SK-N-MC (cell line): ENCODE data around the gene DZIP1.
"Not testable (repeated sequence)": the region's sequence is repeated elsewhere in the genome, so short reads cannot be mapped to it uniquely, and the experiment has no call there.

ENCODE experiments used
- DNase-seq: peaks from one replicate; pipeline ENCODE4 v3.0.0-alpha.2; 2011; ENCODE audit warnings: low read depth, low spot score
- H3K27ac ChIP-seq: fragments of 200-600 bp; sonication (generic); 2 replicates; pipeline ENCODE4 v1.5.1; 2016; ENCODE audit warnings: mixed run types
- H3K36me3 ChIP-seq: fragments of 200-600 bp; sonication (generic); 2 replicates; pipeline ENCODE4 v1.6.1; 2017; ENCODE audit warnings: antibody characterized with exemption, low read length, mixed read lengths; ENCODE audit not compliant: insufficient read depth
- H3K4me3 ChIP-seq: fragments of 200-600 bp; sonication (generic); 2 replicates; pipeline ENCODE4 v1.5.1; 2016
- H3K9ac ChIP-seq: fragments of 200-600 bp; sonication (generic); 2 replicates; pipeline ENCODE4 v1.8.0; 2017; ENCODE audit warnings: mixed run types, mixed read lengths; ENCODE audit not compliant: insufficient read length
- H3K9me3 ChIP-seq: fragments of 200-600 bp; sonication (generic); 2 replicates; pipeline ENCODE4 v1.6.1; 2017; ENCODE audit warnings: low read depth, mild to moderate bottlenecking, antibody characterized with exemption, low read length, moderate library complexity, mixed read lengths
- EZH2 ChIP-seq: fragments of 200-600 bp; sonication (generic); IDR thresholded peaks from one replicate; pipeline ENCODE4 v1.6.1; 2017; ENCODE audit warnings: antibody characterized with exemption
- FOXP2 ChIP-seq: optimal IDR thresholded peaks from 2 replicates; pipeline ENCODE3; 2011; ENCODE audit warnings: mild to moderate bottlenecking, moderate library complexity; ENCODE audit not compliant: insufficient read depth; ENCODE audit errors: extremely low read length, control extremely low read depth
- POLR2AphosphoS5 ChIP-seq: IDR thresholded peaks from 2 replicates; pipeline ENCODE4 v1.6.1; 2012; ENCODE audit warnings: mild to moderate bottlenecking, low read depth, low read length, borderline replicate concordance

DZIP1 gene

DNA sequence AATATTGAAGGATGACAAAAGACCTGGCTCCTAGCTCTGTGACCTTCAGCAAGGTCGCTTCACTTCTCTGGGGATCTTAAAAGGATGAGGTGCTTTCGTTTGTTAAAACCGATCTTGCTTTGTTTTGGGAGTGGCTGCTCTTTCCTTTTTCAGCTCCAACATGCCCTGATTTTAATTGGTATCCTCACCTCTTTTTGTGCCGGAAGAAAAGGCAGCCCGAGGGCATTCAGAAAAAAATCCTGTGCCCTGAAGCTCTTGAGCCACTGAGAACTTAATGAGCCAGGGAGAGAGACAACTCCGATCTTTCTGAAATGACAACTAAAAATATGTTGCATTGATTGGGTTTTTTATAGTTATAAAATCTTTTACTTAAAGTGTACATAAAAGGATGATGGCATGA lies 72.6 kb downstream of the DZIP1 start:
- H3K27ac ChIP-seq = no peak overlapping the region
- TF ChIP-seq FOXP2 (no peak), EZH2 (no peak), POLR2AphosphoS5 (no peak)
- no peaks in the 10 kb centered on the region for H3K36me3 ChIP-seq
- H3K9me3 ChIP-seq = no peaks in the 10 kb centered on the region
- no peak for DNase-seq
- H3K9ac ChIP-seq = no peak overlapping the region
- H3K4me3 ChIP-seq = no peak overlapping the region

DNA sequence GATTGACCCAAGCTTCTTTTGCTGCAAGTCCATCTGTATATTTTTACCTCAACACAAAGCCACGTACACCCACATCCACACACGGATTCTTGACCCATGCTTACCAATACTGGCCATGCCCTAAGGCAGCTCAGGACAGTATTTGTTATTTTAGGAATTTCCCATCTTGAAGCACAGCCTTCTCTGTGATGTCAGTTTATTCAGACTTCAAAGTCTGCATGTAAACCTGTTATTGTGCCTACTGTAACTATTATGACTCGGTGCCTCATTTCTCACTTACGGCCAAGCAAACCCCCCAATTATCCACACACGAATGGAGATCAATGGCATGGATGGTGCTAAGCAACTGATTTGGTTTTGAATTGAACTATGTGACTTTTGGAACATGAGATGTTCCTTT lies 74.5 kb downstream of the DZIP1 start:
- DNase-seq = no peak

DNA sequence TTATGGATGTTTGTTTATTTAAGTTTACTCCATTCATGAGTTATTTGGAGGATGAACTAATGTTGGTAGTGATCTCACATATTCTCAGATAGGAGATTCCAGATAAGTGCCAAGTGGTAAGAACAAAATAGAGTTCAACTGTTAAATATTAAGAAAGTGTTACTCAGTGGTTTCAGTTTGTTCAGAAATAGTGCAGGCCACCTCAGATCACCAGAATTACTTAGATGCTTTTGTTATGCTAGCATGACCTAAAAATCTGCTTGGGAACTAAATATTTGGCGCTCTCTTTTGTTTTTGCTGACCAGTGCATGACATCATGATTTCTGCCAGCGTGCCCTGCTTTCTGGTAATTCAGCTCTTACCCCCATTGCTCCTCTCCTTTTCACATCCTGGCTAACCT lies 76.4 kb downstream of the DZIP1 start:
- no peak for TF ChIP-seq FOXP2

More for the DNA sequence above, 74.5 kb downstream of the DZIP1 start:
- no peaks in the 10 kb centered on the region for H3K9me3 ChIP-seq
- no peak for TF ChIP-seq POLR2AphosphoS5
- no peak for TF ChIP-seq FOXP2
- no peak for TF ChIP-seq EZH2
- no peak overlapping the region for H3K4me3 ChIP-seq
- no peak overlapping the region for H3K27ac ChIP-seq
- no peaks in the 10 kb centered on the region for H3K36me3 ChIP-seq
- H3K9ac ChIP-seq = no peak overlapping the region

DNA sequence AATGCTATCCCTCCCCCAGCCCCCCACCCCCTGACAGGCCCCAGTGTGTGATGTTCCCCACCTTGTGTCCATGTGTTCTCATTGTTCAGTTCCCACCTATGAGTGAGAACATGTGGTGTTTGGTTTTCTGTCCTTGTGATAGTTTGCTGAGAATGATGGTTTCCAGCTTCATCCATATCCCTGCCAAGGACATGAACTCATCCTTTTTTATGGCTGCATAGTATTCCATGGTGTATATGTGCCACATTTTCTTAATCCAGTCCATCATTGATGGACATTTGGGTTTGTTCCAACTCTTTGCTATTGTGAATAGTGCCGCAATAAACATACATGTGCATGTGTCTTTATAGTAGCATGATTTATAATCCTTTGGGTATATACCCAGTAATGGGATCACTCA lies 78.7 kb downstream of the DZIP1 start:
- H3K9ac ChIP-seq, H3K9me3 ChIP-seq, H3K36me3 ChIP-seq, H3K27ac ChIP-seq, H3K4me3 ChIP-seq, DNase-seq: not testable (repeated sequence)

More for the DNA sequence above, 76.4 kb downstream of the DZIP1 start:
- no peak overlapping the region for H3K27ac ChIP-seq
- no peaks in the 10 kb centered on the region for H3K9me3 ChIP-seq
- DNase-seq = no peak
- no peaks in the 10 kb centered on the region for H3K36me3 ChIP-seq
- H3K4me3 ChIP-seq = no peak overlapping the region
- H3K9ac ChIP-seq = no peak overlapping the region

DNA sequence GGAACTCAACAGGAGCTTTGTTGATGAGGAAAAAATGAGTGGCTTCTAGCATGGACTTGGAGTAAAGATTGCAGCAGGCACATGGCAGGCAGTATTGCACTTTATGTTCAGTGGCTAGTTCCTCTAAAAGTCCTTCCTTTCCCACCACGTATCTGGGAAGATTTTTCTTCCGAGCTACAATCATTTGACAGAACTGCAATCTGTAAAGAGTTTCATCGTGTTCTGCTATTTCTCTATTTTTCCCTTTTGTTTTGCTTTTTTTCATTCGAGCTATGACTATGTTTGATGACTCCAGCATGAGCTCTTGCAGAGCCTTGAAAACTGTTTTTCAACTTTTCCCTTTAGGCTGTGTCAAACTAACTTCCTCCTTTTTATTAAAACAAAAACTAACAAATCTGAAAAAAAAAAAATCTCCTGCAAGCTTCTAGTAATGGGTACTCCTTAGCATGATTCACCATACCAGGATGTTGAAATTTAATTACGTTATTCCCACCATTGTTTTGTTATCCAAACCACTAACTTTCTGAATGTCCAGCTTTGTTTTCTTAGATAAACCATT lies 79.7 kb downstream of the DZIP1 start:
- DNase-seq = no peak
- Histone ChIP-seq H3K9ac (no peak overlapping the region), H3K36me3 (no peaks in the 10 kb centered on the region), H3K27ac (no peak overlapping the region), H3K9me3 (no peaks in the 10 kb centered on the region), H3K4me3 (no peak overlapping the region)
- no peak for TF ChIP-seq EZH2
- TF ChIP-seq POLR2AphosphoS5 = no peak
- no peak for TF ChIP-seq FOXP2

DNA sequence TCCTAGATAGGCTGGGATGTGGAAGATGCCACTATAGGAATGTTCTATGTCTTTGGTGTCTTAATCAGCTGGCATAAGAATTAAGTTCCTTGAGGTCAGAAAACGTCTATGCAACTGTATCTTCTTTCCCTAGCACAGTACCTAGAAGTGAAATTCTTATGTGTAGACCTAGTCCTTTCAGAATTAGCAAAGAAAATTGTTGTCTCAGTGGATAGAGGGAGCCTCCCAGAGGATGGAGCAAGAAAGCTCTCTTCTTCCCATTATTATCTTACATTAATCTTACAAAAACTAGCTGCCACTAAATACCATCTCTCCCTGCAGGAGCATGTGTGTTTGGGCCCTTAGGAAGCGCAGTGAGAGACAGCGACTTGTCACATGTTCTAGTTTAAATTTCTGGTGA lies 80.4 kb downstream of the DZIP1 start:
- Histone ChIP-seq H3K9me3 (no peaks in the 10 kb centered on the region), H3K4me3 (no peak overlapping the region), H3K36me3 (no peaks in the 10 kb centered on the region), H3K27ac (no peak overlapping the region), H3K9ac (no peak overlapping the region)
- no peak for DNase-seq
- TF ChIP-seq FOXP2 (no peak), POLR2AphosphoS5 (no peak), EZH2 (no peak)

DNA sequence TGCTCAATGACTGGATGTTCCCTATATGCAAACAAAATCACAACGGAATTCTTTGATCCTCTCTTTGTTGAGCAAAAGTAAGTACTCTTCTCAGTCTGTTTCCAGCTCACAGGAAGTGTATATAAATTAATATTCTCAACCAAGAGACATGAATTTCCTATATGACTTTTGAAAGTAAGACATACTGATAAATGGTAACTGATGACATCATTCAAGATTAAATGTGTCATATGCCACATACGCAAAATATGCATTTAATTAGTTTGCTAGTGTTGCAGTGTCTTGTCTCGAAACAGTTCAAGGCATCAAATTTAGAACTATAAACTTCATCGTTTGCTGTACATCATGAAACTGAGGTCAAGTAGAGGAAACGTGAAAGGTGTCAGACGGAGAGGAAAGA lies 84.1 kb downstream of the DZIP1 start:
- Histone ChIP-seq H3K4me3 (no peak overlapping the region), H3K27ac (no peak overlapping the region), H3K9me3 (no peaks in the 10 kb centered on the region), H3K9ac (no peak overlapping the region), H3K36me3 (no peaks in the 10 kb centered on the region)
- no peak for DNase-seq
- no peak for TF ChIP-seq EZH2

DNA sequence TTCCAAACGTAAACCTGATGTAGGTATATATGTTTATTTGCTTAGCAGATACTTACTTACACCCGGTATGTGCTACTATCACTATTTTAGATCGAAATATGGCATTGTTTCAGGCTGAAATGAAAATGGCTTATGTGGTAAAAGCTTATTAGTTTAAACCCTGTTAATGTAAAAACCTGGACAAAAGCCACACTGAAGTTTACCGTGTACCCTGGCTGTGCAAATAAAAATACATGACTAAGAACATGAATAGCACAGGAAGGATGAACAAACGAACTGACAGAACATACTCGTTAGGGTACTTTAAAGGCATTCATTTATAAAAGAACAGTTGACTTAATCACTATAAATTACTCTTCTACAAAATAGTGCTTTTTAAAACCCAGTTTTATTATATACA lies 85.4 kb downstream of the DZIP1 start:
- TF ChIP-seq EZH2 (no peak), FOXP2 (no peak), POLR2AphosphoS5 (no peak)
- H3K27ac ChIP-seq = no peak overlapping the region
- no peak overlapping the region for H3K4me3 ChIP-seq
- H3K9ac ChIP-seq = no peak overlapping the region
- H3K36me3 ChIP-seq = no peaks in the 10 kb centered on the region
- no peak for DNase-seq
- H3K9me3 ChIP-seq = no peaks in the 10 kb centered on the region

DNA sequence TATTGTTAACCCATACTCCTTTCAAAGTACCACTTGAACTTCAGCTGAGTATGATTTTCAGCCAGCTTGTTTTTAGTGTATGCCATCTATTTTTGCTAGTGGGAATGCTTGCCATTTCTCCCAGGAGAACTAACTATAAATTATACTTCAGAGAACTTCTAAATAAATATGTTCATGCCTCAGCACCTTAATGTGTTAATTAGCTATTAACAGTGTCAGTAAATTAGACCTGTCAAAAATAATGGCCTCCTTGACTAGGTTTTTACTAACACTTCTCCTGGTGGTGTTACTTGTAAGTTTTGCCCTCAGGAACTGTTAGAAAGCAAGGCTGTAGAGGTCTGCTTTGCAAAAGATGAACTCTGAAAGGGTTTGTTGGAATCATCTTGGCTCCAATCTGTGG lies 87.5 kb downstream of the DZIP1 start:
- no peak overlapping the region for H3K9ac ChIP-seq
- H3K9me3 ChIP-seq = no peaks in the 10 kb centered on the region
- TF ChIP-seq EZH2 = no peak
- TF ChIP-seq POLR2AphosphoS5 = no peak
- no peak for TF ChIP-seq FOXP2
- DNase-seq = no peak
- H3K36me3 ChIP-seq = no peaks in the 10 kb centered on the region
- no peak overlapping the region for H3K27ac ChIP-seq
- H3K4me3 ChIP-seq = no peak overlapping the region
